ENCODE measurements around the gene KRTAP5-5.

- TF ChIP-seq POU2F2 (IDR thresholded peaks at IDR 0.05; ENCODE audit: low read depth, low read length) (no peak), POLR2AphosphoS5 (IDR thresholded peaks at IDR 0.05; ENCODE audit: low read depth, low read length) (no peak), SPI1 (IDR thresholded peaks at IDR 0.05; ENCODE audit: low read depth, low read length) (no peak)
Measured at GRCh38 chr11:1673446-1674172, 44.0 kb downstream of the KRTAP5-5 start.

Measured in GM12891 (cell line).